ENCODE data around the gene TMEM87B.

DNA sequence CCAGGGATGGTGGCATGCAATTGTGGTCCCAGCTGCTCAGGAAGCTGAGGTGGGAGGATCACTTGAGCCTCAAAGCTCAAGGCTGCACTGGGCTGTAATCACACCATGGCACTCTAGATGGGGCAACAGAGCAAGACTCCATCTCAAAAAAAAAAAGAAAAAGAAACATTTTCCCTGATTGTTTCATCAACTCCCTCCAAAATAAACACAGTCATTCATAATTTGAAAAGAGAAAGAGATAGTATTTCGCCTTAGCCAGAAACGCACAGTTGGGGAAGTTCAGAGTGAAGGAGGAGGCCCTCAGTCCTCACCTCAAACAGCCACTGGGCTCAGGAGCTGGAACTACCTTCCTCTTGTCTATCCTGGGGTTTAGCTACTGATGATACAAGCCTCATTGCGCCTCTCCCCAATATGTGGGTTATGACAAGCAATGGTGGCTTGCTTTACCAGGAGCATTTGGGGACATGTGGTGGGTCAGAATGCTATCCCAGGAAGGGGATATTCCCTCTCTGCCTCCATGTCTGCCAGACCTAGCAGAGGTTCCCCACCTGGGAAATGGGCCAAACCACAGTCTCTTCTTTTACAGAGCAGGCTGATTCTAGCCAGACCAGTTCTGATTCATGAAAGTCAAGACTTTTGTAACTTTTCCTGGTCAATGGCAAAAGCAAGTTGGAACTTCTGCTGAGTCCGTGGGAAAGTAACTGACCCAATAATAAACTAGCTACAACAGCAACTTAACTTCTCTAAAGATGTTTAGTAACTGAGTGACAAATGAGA, 22.2 kb upstream of the TMEM87B start:
- TF ChIP-seq, protein P1, sequence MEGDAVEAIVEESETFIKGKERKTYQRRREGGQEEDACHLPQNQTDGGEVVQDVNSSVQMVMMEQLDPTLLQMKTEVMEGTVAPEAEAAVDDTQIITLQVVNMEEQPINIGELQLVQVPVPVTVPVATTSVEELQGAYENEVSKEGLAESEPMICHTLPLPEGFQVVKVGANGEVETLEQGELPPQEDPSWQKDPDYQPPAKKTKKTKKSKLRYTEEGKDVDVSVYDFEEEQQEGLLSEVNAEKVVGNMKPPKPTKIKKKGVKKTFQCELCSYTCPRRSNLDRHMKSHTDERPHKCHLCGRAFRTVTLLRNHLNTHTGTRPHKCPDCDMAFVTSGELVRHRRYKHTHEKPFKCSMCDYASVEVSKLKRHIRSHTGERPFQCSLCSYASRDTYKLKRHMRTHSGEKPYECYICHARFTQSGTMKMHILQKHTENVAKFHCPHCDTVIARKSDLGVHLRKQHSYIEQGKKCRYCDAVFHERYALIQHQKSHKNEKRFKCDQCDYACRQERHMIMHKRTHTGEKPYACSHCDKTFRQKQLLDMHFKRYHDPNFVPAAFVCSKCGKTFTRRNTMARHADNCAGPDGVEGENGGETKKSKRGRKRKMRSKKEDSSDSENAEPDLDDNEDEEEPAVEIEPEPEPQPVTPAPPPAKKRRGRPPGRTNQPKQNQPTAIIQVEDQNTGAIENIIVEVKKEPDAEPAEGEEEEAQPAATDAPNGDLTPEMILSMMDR (conservative IDR thresholded peaks at IDR 0.05; ENCODE audit: low read length) = no peak; the same call in 1 of the 2 replicates
- TF ChIP-seq EZH2phosphoT487 (IDR thresholded peaks at IDR 0.05; ENCODE audit: borderline replicate concordance, low read depth, low read length) = no peak

All from OCI-LY7 (cell line).